Mesenteric fat pad (tissue), 1 donor: ENCODE measurements around the gene ADGRB3. TPM values are rescaled to one million over a fixed set of nuclear protein-coding genes. Genes with fewer than 3 reads are reported as not detected.
"Not testable (repeated sequence)": the region's sequence is repeated elsewhere in the genome, so short reads cannot be mapped to it uniquely, and the experiment has no call there.

Experiments
- DNase-seq: peaks from one replicate; pipeline ENCODE4 v3.0.0-alpha.2; 2020; ENCODE audit warnings: low spot score
- total RNA-seq: library from RNA; stranded (reverse); fragmentation: NEBNext Ultra II Directional; extraction: Animal tissue kit (Norgen Biotek cat#: 25700); gene quantifications from one replicate; pipeline ENCODE4 v1.2.1, GENCODE V29; 2021
- donor health status: DM: yes; HTN: yes; CAD: no.

ADGRB3 gene
- total RNA-seq, 1 donor from 2014 or later, result 0.74 TPM

GRCh38 chr6:69408886-69409285, 773.8 kb downstream of the ADGRB3 start:
- no peak for DNase-seq

- no peak for DNase-seq
Observed at GRCh38 chr6:69416776-69417175, 781.7 kb downstream of the ADGRB3 start.

DNA sequence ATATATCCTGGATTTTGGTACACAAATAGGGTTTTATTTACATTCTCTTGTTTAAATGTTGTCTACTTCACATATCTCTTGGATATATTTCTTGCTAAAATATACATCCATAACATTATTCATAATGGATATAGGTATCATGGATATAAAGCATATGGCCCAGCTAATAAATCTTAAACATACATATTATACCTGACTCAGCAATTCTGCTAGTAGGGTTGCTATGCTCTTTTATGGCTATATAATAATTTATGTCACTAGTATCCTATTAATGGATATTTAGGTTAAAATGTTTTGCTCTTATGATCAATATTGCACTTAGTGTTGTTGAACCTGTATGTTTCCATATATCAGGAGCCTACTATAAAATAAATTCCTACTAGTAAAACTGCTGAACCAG, 786.2 kb downstream of the ADGRB3 start:
- DNase-seq, result no peak

DNA sequence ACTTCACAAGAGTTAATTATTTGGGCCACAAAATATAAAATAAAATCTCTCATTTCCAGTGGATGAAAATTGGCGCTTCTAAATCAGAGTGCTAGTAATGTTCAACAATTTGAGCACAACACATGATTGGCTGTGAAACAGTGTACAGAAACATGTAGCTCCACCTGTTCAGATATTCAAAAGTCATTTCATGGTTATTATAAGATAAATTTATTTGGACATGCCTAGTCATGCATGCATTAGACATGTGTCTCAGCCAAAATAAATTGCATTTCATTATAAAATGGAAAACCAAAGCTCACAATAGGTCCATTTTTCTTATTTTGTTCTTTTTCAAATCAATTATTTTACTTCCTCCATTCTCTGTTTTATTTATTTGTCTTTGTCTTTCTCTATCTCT, 786.9 kb downstream of the ADGRB3 start:
- no peak for DNase-seq

DNA sequence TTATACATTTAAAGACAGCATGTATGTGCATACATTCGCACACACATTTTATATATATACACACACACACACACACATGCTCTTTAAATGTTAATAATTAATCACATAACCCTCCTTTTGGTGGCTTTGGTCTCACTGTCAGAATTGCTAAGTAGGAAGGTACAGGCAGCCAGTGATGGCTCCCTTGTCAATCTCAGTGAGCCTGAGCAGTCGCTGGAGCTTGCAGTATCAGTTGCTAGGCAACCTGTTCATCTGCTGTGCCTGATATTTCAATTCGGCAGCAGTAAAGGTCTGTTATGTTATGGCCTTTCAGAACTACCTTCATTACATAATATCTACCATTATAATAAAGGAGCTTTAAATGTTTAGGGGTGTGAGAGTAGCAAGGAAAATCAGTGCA, 787.4 kb downstream of the ADGRB3 start:
- DNase-seq, result no peak

DNA sequence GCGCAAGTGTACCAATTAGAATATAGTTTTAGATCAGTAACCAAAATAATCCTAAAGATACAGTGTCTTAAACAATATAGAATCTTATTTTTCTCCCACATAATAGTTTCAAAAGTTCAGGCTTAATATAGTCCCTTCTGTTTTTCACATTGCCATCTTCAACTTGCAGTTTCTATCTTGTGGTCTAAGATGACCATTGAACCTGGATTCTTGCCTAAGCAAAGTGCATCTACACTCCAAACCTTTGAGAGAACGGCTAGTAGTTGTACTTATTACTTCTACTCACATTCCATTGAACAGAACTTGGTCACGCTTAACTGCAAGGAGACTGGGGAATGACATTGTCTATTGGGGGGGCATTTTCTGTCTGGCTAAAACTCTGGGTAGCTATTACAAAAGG, 788.7 kb downstream of the ADGRB3 start:
- no peak for DNase-seq

- no peak for DNase-seq
Observed at GRCh38 chr6:69424581-69424980, 789.5 kb downstream of the ADGRB3 start.

- DNase-seq, result no peak
Observed at GRCh38 chr6:69427882-69428281, 792.8 kb downstream of the ADGRB3 start.

GRCh38 chr6:69432168-69432567, 797.1 kb downstream of the ADGRB3 start:
- not testable (repeated sequence) for DNase-seq

GRCh38 chr6:69433116-69433515, 798.0 kb downstream of the ADGRB3 start:
- not testable (repeated sequence) for DNase-seq

DNA sequence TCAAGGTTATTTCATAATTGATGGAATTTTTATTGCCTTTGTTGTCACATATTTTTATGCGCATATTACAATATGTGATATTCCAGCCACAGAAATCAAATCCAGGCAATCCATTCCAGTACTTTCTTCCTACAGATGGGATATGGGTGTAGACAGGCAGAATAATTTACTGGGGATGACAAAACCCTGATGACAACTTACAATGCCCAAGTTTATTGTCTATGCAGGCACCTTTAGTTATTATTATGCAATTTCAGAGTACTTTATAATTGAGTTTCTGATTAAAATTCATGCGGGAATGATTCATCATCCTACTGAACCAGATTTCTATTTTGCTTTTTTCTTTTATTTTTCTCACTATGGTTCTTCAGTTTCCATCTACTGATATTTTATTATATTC, 803.0 kb downstream of the ADGRB3 start:
- no peak for DNase-seq
